HEK293 (cell line): ENCODE measurements around the gene DNASE1.

ENCODE experiments used
- BCL11A ChIP-seq: fragments of 450-650 bp; formaldehyde crosslinking; IDR thresholded peaks from 2 replicates; pipeline ENCODE4 v1.5.1; 2016; ENCODE audit warnings: low read depth, missing biosample characterization, missing genetic modification characterization
- PRDM1 ChIP-seq: fragments of 450-650 bp; formaldehyde crosslinking; IDR thresholded peaks from 2 replicates; pipeline ENCODE4; 2016; ENCODE audit warnings: missing biosample characterization, missing genetic modification characterization
- SCRT1 ChIP-seq: fragments of 450-650 bp; formaldehyde crosslinking; IDR thresholded peaks from 2 replicates; pipeline ENCODE4 v1.5.1; 2016; ENCODE audit warnings: missing biosample characterization, missing genetic modification characterization, borderline replicate concordance
- TCF7L2 ChIP-seq: IDR thresholded peaks from 2 replicates; pipeline ENCODE4 v1.6.1; 2011; ENCODE audit warnings: low read depth, mild to moderate bottlenecking, inconsistent platforms, low read length, moderate library complexity, borderline replicate concordance
- ZFP37 ChIP-seq: fragments of 450-650 bp; formaldehyde crosslinking; IDR thresholded peaks from 2 replicates; pipeline ENCODE4 v1.5.1; 2016; ENCODE audit warnings: missing biosample characterization, missing genetic modification characterization
- ZNF157 ChIP-seq: fragments of 450-650 bp; formaldehyde crosslinking; IDR thresholded peaks from 2 replicates; pipeline ENCODE4 v1.5.1; 2016; ENCODE audit warnings: missing biosample characterization, missing genetic modification characterization
- ZNF221 ChIP-seq: fragments of 450-650 bp; formaldehyde crosslinking; IDR thresholded peaks from 2 replicates; pipeline ENCODE4 v1.5.1; 2017; ENCODE audit warnings: missing biosample characterization, missing genetic modification characterization, borderline replicate concordance
- ZNF416 ChIP-seq: fragments of 450-650 bp; formaldehyde crosslinking; IDR thresholded peaks from 2 replicates; pipeline ENCODE4 v1.5.1; 2016; ENCODE audit warnings: missing biosample characterization, missing genetic modification characterization
- ZNF544 ChIP-seq: fragments of 450-650 bp; formaldehyde crosslinking; IDR thresholded peaks from 2 replicates; pipeline ENCODE4 v1.5.0; 2017; ENCODE audit warnings: missing biosample characterization, missing genetic modification characterization
- TF ChIP-seq, protein P1 (sequence below): fragments of 450-650 bp; formaldehyde crosslinking; IDR thresholded peaks from 2 replicates; pipeline ENCODE4 v1.5.1; 2016; ENCODE audit warnings: missing biosample characterization, missing genetic modification characterization
- TF ChIP-seq, protein P2 (sequence below): IDR thresholded peaks from 2 replicates; pipeline ENCODE4 v1.6.1; 2011; ENCODE audit warnings: mild to moderate bottlenecking, low read depth, low read length, borderline replicate concordance
- TF ChIP-seq, protein P3 (sequence below): fragments of 450-650 bp; formaldehyde crosslinking; IDR thresholded peaks from 2 replicates; pipeline ENCODE4 v1.5.1; 2016; ENCODE audit warnings: missing biosample characterization, missing genetic modification characterization

DNA sequence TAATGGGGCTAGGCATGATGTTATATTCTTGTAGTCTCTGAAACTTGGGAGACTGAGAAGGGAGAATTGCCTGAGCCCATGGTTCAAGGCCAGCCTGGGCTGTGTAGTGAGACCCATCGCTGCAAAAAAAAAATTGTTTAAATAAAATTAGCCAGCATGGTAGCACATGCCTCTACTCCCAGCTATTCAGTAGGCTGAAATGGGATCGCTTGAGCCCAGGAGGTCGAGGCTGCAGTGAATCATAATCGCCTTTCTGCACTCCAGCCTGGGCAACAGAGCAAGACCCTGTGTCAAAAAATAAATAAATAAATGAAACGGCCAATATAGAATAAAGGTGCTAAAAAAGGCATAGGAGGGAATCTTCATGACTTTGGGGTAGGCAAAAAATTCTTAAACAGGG is 29.2 kb upstream of the DNASE1 start:
- no peak for TF ChIP-seq PRDM1 (tag by site-specific recombination)
- TF ChIP-seq TCF7L2: no peak
- no peak for TF ChIP-seq ZNF157 (tag by site-specific recombination)
- TF ChIP-seq, protein P1, sequence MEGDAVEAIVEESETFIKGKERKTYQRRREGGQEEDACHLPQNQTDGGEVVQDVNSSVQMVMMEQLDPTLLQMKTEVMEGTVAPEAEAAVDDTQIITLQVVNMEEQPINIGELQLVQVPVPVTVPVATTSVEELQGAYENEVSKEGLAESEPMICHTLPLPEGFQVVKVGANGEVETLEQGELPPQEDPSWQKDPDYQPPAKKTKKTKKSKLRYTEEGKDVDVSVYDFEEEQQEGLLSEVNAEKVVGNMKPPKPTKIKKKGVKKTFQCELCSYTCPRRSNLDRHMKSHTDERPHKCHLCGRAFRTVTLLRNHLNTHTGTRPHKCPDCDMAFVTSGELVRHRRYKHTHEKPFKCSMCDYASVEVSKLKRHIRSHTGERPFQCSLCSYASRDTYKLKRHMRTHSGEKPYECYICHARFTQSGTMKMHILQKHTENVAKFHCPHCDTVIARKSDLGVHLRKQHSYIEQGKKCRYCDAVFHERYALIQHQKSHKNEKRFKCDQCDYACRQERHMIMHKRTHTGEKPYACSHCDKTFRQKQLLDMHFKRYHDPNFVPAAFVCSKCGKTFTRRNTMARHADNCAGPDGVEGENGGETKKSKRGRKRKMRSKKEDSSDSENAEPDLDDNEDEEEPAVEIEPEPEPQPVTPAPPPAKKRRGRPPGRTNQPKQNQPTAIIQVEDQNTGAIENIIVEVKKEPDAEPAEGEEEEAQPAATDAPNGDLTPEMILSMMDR (tag by site-specific recombination): no peak
- no peak for TF ChIP-seq ZNF544
- TF ChIP-seq, protein P2, sequence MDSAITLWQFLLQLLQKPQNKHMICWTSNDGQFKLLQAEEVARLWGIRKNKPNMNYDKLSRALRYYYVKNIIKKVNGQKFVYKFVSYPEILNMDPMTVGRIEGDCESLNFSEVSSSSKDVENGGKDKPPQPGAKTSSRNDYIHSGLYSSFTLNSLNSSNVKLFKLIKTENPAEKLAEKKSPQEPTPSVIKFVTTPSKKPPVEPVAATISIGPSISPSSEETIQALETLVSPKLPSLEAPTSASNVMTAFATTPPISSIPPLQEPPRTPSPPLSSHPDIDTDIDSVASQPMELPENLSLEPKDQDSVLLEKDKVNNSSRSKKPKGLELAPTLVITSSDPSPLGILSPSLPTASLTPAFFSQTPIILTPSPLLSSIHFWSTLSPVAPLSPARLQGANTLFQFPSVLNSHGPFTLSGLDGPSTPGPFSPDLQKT: no peak
- TF ChIP-seq ZNF416: no peak
- TF ChIP-seq BCL11A (tag by site-specific recombination): no peak
- no peak for TF ChIP-seq ZFP37 (tag by site-specific recombination)
- TF ChIP-seq SCRT1 (tag by site-specific recombination): no peak
- TF ChIP-seq ZNF221 (tag by site-specific recombination): no peak
- TF ChIP-seq, protein P3, sequence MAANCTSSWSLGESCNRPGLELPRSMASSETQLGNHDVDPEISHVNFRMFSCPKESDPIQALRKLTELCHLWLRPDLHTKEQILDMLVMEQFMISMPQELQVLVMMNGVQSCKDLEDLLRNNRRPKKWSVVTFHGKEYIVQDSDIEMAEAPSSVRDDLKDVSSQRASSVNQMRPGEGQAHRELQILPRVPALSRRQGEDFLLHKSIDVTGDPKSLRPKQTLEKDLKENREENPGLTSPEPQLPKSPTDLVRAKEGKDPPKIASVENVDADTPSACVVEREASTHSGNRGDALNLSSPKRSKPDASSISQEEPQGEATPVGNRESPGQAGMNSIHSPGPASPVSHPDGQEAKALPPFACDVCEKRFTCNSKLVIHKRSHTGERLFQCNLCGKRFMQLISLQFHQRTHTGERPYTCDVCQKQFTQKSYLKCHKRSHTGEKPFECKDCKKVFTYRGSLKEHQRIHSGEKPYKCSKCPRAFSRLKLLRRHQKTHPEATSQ (tag by site-specific recombination): no peak
